GM19239 (cell line): ENCODE data around the gene CTXN1.
"Not testable (repeated sequence)": the region's sequence is repeated elsewhere in the genome, so short reads cannot be mapped to it uniquely, and the experiment has no call there.

Source experiments
- DNase-seq: peaks from one replicate; pipeline ENCODE4 v3.0.0; 2011; ENCODE audit warnings: low spot score; ENCODE audit not compliant: insufficient read length
- FAIRE-seq: peaks from 2 replicates; lab custom pipeline; 2011; peaks lifted over from hg19 to GRCh38; lab: Jason Lieb, UNC

CTXN1 gene

GRCh38 chr19:7926021-7926726 lies at the start of gene CTXN1:
Gene CTXN1 (minus strand): TSS chr19:7926135. CDS start chr19:7925538, 597 bp downstream.
- no peak for FAIRE-seq

GRCh38 chr19:7975037-7975436 lies 49.1 kb upstream of the CTXN1 start:
- no peak for DNase-seq
- FAIRE-seq, result no peak

More at GRCh38 chr19:7926021-7926726, at the start of gene CTXN1:
- DNase-seq, result peak; percentile 87

GRCh38 chr19:7973883-7974282 lies 47.9 kb upstream of the CTXN1 start:
- FAIRE-seq (no peak), DNase-seq (no peak)

- DNase-seq (no peak), FAIRE-seq (no peak)
Measured at GRCh38 chr19:7971553-7972520, 45.9 kb upstream of the CTXN1 start.

- DNase-seq, result peak; percentile 40
- FAIRE-seq, result peak; percentile 8
Measured at GRCh38 chr19:7970716-7971448, 44.9 kb upstream of the CTXN1 start.

- FAIRE-seq (no peak), DNase-seq (no peak)
Measured at GRCh38 chr19:7969555-7969939, 43.6 kb upstream of the CTXN1 start.

- DNase-seq, result no peak
Measured at GRCh38 chr19:7968796-7969554, 43.0 kb upstream of the CTXN1 start.

GRCh38 chr19:7968008-7968795 lies 42.3 kb upstream of the CTXN1 start:
- FAIRE-seq, result no peak

More at GRCh38 chr19:7968796-7969554, 43.0 kb upstream of the CTXN1 start:
- FAIRE-seq, result no peak

GRCh38 chr19:7965921-7966665 lies 40.2 kb upstream of the CTXN1 start:
- FAIRE-seq, result no peak
- DNase-seq, result no peak

More at GRCh38 chr19:7968008-7968795, 42.3 kb upstream of the CTXN1 start:
- no peak for DNase-seq

GRCh38 chr19:7965259-7965841 lies 39.4 kb upstream of the CTXN1 start:
- DNase-seq (no peak), FAIRE-seq (no peak)

GRCh38 chr19:7963566-7963965 lies 37.6 kb upstream of the CTXN1 start:
- DNase-seq (no peak), FAIRE-seq (no peak)

GRCh38 chr19:7962644-7963268 lies 36.8 kb upstream of the CTXN1 start:
- FAIRE-seq (no peak), DNase-seq (no peak)

GRCh38 chr19:7961920-7962626 lies 36.1 kb upstream of the CTXN1 start:
- no peak for FAIRE-seq

GRCh38 chr19:7961082-7961481 lies 35.1 kb upstream of the CTXN1 start:
- DNase-seq, FAIRE-seq: not testable (repeated sequence)

More at GRCh38 chr19:7961920-7962626, 36.1 kb upstream of the CTXN1 start:
- no peak for DNase-seq

- FAIRE-seq (no peak), DNase-seq (no peak)
Measured at GRCh38 chr19:7959211-7959610, 33.3 kb upstream of the CTXN1 start.

GRCh38 chr19:7955696-7956095 lies 29.8 kb upstream of the CTXN1 start:
- DNase-seq (no peak), FAIRE-seq (no peak)

- FAIRE-seq, result no peak
- DNase-seq, result no peak
Measured at GRCh38 chr19:7953576-7953975, 27.6 kb upstream of the CTXN1 start.
